ENCODE data around the gene SAPCD2.
A peak's percentile ranks its signal among the peaks of the same experiment; 100 is the strongest.

The SAPCD2 gene

GRCh38 chr9:137031904-137032640 lies 38.3 kb downstream of the SAPCD2 start, which contains the start of gene FUT7:
TSS of gene FUT7 (minus strand) at chr9:137032088. CDS start at chr9:137031991, 97 bp downstream.
- Histone ChIP-seq H3K4me3 (ENCODE audit: low read length) (no peak within 1 kb of the TSS), H3K9ac (ENCODE audit: low read length) (no peak within 1 kb of the TSS), H3K36me3 (ENCODE audit: control insufficient read depth, insufficient read depth, low read length) (no peaks in the 10 kb centered on the region), H3K27me3 (ENCODE audit: control insufficient read depth, insufficient read depth, low read length) (no peaks in the 10 kb centered on the region), H3K4me1 (ENCODE audit: control insufficient read depth, insufficient read depth, low read length) (peaks cover 12% of the 10 kb centered on the region), H3K27ac (ENCODE audit: low read depth, low read length) (no peak within 1 kb of the TSS)

- H3K4me1 ChIP-seq (ENCODE audit: control insufficient read depth, insufficient read depth, low read length): peaks cover 12% of the 10 kb centered on the region
Measured at GRCh38 chr9:137030538-137031527, 39.5 kb downstream of the SAPCD2 start.

GRCh38 chr9:137030006-137030405 lies 40.4 kb downstream of the SAPCD2 start:
- no peaks in the 10 kb centered on the region for H3K27me3 ChIP-seq (ENCODE audit: control insufficient read depth, insufficient read depth, low read length)
- H3K36me3 ChIP-seq (ENCODE audit: control insufficient read depth, insufficient read depth, low read length): no peaks in the 10 kb centered on the region
- H3K27ac ChIP-seq (ENCODE audit: low read depth, low read length): no peak overlapping the region
- no peak overlapping the region for H3K9ac ChIP-seq (ENCODE audit: low read length)
- H3K4me3 ChIP-seq (ENCODE audit: low read length): peak overlapping the region; percentile 25
- peaks cover 12% of the 10 kb centered on the region for H3K4me1 ChIP-seq (ENCODE audit: control insufficient read depth, insufficient read depth, low read length)

More at GRCh38 chr9:137030538-137031527, 39.5 kb downstream of the SAPCD2 start:
- Histone ChIP-seq H3K36me3 (ENCODE audit: control insufficient read depth, insufficient read depth, low read length) (no peaks in the 10 kb centered on the region), H3K27me3 (ENCODE audit: control insufficient read depth, insufficient read depth, low read length) (no peaks in the 10 kb centered on the region), H3K4me3 (ENCODE audit: low read length) (no peak overlapping the region), H3K9ac (ENCODE audit: low read length) (no peak overlapping the region), H3K27ac (ENCODE audit: low read depth, low read length) (no peak overlapping the region)

- Histone ChIP-seq H3K27me3 (ENCODE audit: control insufficient read depth, insufficient read depth, low read length) (no peaks in the 10 kb centered on the region), H3K36me3 (ENCODE audit: control insufficient read depth, insufficient read depth, low read length) (no peaks in the 10 kb centered on the region), H3K27ac (ENCODE audit: low read depth, low read length) (no peak overlapping the region), H3K9ac (ENCODE audit: low read length) (no peak overlapping the region), H3K4me3 (ENCODE audit: low read length) (peak overlapping the region; percentile 65), H3K4me1 (ENCODE audit: control insufficient read depth, insufficient read depth, low read length) (peaks cover 12% of the 10 kb centered on the region)
Measured at GRCh38 chr9:137029058-137029936, 41.1 kb downstream of the SAPCD2 start.

GRCh38 chr9:137028263-137029057 lies 41.9 kb downstream of the SAPCD2 start:
- H3K27ac ChIP-seq (ENCODE audit: low read depth, low read length): no peak overlapping the region
- H3K36me3 ChIP-seq (ENCODE audit: control insufficient read depth, insufficient read depth, low read length): no peaks in the 10 kb centered on the region
- no peaks in the 10 kb centered on the region for H3K27me3 ChIP-seq (ENCODE audit: control insufficient read depth, insufficient read depth, low read length)
- H3K9ac ChIP-seq (ENCODE audit: low read length): no peak overlapping the region
- H3K4me1 ChIP-seq (ENCODE audit: control insufficient read depth, insufficient read depth, low read length): peaks cover 12% of the 10 kb centered on the region
- peak overlapping the region; percentile 65 for H3K4me3 ChIP-seq (ENCODE audit: low read length)

- H3K27ac ChIP-seq (ENCODE audit: low read depth, low read length): no peak within 1 kb of the TSS
Measured at GRCh38 chr9:137027369-137028262, 42.7 kb downstream of the SAPCD2 start, which contains the start of gene ABCA2. TSS of gene ABCA2 (minus strand) at chr9:137028237. CDS start at chr9:137028140, 97 bp downstream.

GRCh38 chr9:137026828-137027227 lies 43.5 kb downstream of the SAPCD2 start:
- Histone ChIP-seq H3K4me3 (ENCODE audit: low read length) (no peak overlapping the region), H3K36me3 (ENCODE audit: control insufficient read depth, insufficient read depth, low read length) (no peaks in the 10 kb centered on the region), H3K27ac (ENCODE audit: low read depth, low read length) (no peak overlapping the region), H3K27me3 (ENCODE audit: control insufficient read depth, insufficient read depth, low read length) (no peaks in the 10 kb centered on the region), H3K9ac (ENCODE audit: low read length) (no peak overlapping the region), H3K4me1 (ENCODE audit: control insufficient read depth, insufficient read depth, low read length) (peaks cover 12% of the 10 kb centered on the region)

More at GRCh38 chr9:137027369-137028262, 42.7 kb downstream of the SAPCD2 start, which contains the start of gene ABCA2:
- no peaks in the 10 kb centered on the region for H3K36me3 ChIP-seq (ENCODE audit: control insufficient read depth, insufficient read depth, low read length)
- peak within 1 kb of the TSS; percentile 71 for H3K4me3 ChIP-seq (ENCODE audit: low read length)
- no peaks in the 10 kb centered on the region for H3K27me3 ChIP-seq (ENCODE audit: control insufficient read depth, insufficient read depth, low read length)
- H3K4me1 ChIP-seq (ENCODE audit: control insufficient read depth, insufficient read depth, low read length): peaks cover 12% of the 10 kb centered on the region
- H3K9ac ChIP-seq (ENCODE audit: low read length): no peak within 1 kb of the TSS

GRCh38 chr9:137026384-137026783 lies 44.0 kb downstream of the SAPCD2 start:
- Histone ChIP-seq H3K4me3 (ENCODE audit: low read length) (no peak overlapping the region), H3K9ac (ENCODE audit: low read length) (no peak overlapping the region), H3K36me3 (ENCODE audit: control insufficient read depth, insufficient read depth, low read length) (no peaks in the 10 kb centered on the region), H3K4me1 (ENCODE audit: control insufficient read depth, insufficient read depth, low read length) (peaks cover 12% of the 10 kb centered on the region), H3K27ac (ENCODE audit: low read depth, low read length) (no peak overlapping the region), H3K27me3 (ENCODE audit: control insufficient read depth, insufficient read depth, low read length) (no peaks in the 10 kb centered on the region)

GRCh38 chr9:137025517-137025966 lies 44.8 kb downstream of the SAPCD2 start:
- Histone ChIP-seq H3K36me3 (ENCODE audit: control insufficient read depth, insufficient read depth, low read length) (no peaks in the 10 kb centered on the region), H3K9ac (ENCODE audit: low read length) (no peak overlapping the region), H3K27me3 (ENCODE audit: control insufficient read depth, insufficient read depth, low read length) (no peaks in the 10 kb centered on the region), H3K4me3 (ENCODE audit: low read length) (no peak overlapping the region), H3K27ac (ENCODE audit: low read depth, low read length) (no peak overlapping the region), H3K4me1 (ENCODE audit: control insufficient read depth, insufficient read depth, low read length) (peaks cover 12% of the 10 kb centered on the region)

GRCh38 chr9:137023583-137023991 lies 46.8 kb downstream of the SAPCD2 start:
- H3K27me3 ChIP-seq (ENCODE audit: control insufficient read depth, insufficient read depth, low read length): no peaks in the 10 kb centered on the region
- H3K36me3 ChIP-seq (ENCODE audit: control insufficient read depth, insufficient read depth, low read length): no peaks in the 10 kb centered on the region
- peaks cover 4% of the 10 kb centered on the region for H3K4me1 ChIP-seq (ENCODE audit: control insufficient read depth, insufficient read depth, low read length)
- no peak overlapping the region for H3K27ac ChIP-seq (ENCODE audit: low read depth, low read length)
- H3K4me3 ChIP-seq (ENCODE audit: low read length): no peak overlapping the region
- no peak overlapping the region for H3K9ac ChIP-seq (ENCODE audit: low read length)

Data from rectal smooth muscle tissue (tissue), 1 donor.